ENCODE results near the gene ARL16.
"Not testable (repeated sequence)": the region's sequence is repeated elsewhere in the genome, so short reads cannot be mapped to it uniquely, and the experiment has no call there.

Gene ARL16

GRCh38 chr17:81694810-81695209 lies 11.2 kb upstream of the ARL16 start:
- no peak for DNase-seq

GRCh38 chr17:81693509-81694210 lies 10.1 kb upstream of the ARL16 start:
- no peak for DNase-seq

GRCh38 chr17:81691608-81692007 lies 8.0 kb upstream of the ARL16 start:
- no peak for DNase-seq

GRCh38 chr17:81691196-81691595 lies 7.6 kb upstream of the ARL16 start:
- no peak for DNase-seq

- DNase-seq, result no peak
Observed at GRCh38 chr17:81690549-81690948, 7.0 kb upstream of the ARL16 start.

- no peak for DNase-seq
Observed at GRCh38 chr17:81690066-81690465, 6.5 kb upstream of the ARL16 start.

GRCh38 chr17:81688616-81689015 lies 5.0 kb upstream of the ARL16 start:
- no peak for DNase-seq

- no peak for DNase-seq
Observed at GRCh38 chr17:81687770-81688541, 4.4 kb upstream of the ARL16 start.

- DNase-seq, result no peak
Observed at GRCh38 chr17:81686614-81687013, 3.0 kb upstream of the ARL16 start.

- no peak for DNase-seq
Observed at GRCh38 chr17:81685108-81685507, 1.5 kb upstream of the ARL16 start.

- no peak for DNase-seq
Observed at GRCh38 chr17:81684442-81684911, 880 bp upstream of the ARL16 start.

- DNase-seq, result no peak
Observed at GRCh38 chr17:81683208-81683583, 401 bp downstream of the ARL16 start.

GRCh38 chr17:81682565-81683207 lies 911 bp downstream of the ARL16 start:
- no peak for DNase-seq

- DNase-seq, result no peak
Observed at GRCh38 chr17:81681672-81682071, 1.9 kb downstream of the ARL16 start.

- no peak for DNase-seq
Observed at GRCh38 chr17:81680150-81680549, 3.4 kb downstream of the ARL16 start.

- DNase-seq, result no peak
Observed at GRCh38 chr17:81676906-81677305, 6.7 kb downstream of the ARL16 start.

- DNase-seq, result not testable (repeated sequence)
Observed at GRCh38 chr17:81675515-81676221, 7.9 kb downstream of the ARL16 start.

GRCh38 chr17:81673561-81674258 lies 9.9 kb downstream of the ARL16 start:
- no peak for DNase-seq

GRCh38 chr17:81672954-81673353 lies 10.6 kb downstream of the ARL16 start:
- no peak for DNase-seq

- DNase-seq, result no peak
Observed at GRCh38 chr17:81672504-81672903, 11.1 kb downstream of the ARL16 start.

GRCh38 chr17:81667754-81668153 lies 15.8 kb downstream of the ARL16 start:
- no peak for DNase-seq

GRCh38 chr17:81666342-81667191 lies 17.0 kb downstream of the ARL16 start, which contains the start of the genes CCDC137 and OXLD1:
CCDC137 (plus strand) TSS chr17:81666737; CDS start chr17:81666767, 30 bp downstream.
OXLD1 (minus strand) TSS chr17:81666605; CDS start chr17:81666577, 28 bp downstream.
- peak; percentile 87 for DNase-seq
